ENCODE results near the gene RIC8B.

The RIC8B gene

DNA sequence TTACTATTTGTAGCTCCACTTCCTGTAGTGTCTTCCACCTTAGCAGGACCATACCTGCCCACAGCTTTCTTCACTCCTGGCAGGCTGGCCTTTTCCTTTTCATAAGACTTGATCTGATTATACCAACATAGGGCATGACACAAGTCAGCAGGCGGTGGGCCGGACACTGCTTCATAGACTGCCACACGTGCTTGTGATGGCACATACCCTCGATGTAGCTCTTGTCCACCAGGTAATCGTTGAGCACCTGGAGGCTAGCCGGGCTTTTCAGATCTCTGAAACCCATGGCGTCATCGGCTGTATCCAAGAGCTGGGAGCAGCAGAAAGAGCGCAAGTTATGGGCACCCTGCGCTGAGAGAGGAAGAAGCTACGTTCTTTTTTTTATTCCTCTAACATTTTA lies 127.6 kb downstream of the RIC8B start:
- Histone ChIP-seq H4K20me1 (ENCODE audit: insufficient read depth, low read length) (no peaks in the 10 kb centered on the region), H3K27ac (ENCODE audit: low read length) (no peak overlapping the region), H2AFZ (ENCODE audit: low read depth, low read length) (no peak overlapping the region), H3K27me3 (ENCODE audit: insufficient read depth, low read length, poor library complexity) (no peaks in the 10 kb centered on the region), H3K4me1 (ENCODE audit: insufficient read depth, low read length) (peaks cover 3% of the 10 kb centered on the region; the same call in 1 of the 2 replicates), H3K36me3 (ENCODE audit: insufficient read depth, low read length) (no peaks in the 10 kb centered on the region), H3K9ac (ENCODE audit: low read depth, low read length) (no peak overlapping the region), H3K9me3 (ENCODE audit: insufficient read depth, low read length, severe bottlenecking) (no peaks in the 10 kb centered on the region), H3K4me3 (ENCODE audit: low read depth in 1 of 2, low read length in 2 of 2) (no peak overlapping the region), H3K4me2 (ENCODE audit: insufficient read depth, low read length) (no peak overlapping the region), H3K79me2 (ENCODE audit: insufficient read depth, low read length) (no peaks in the 10 kb centered on the region)
- TF ChIP-seq, protein P1, sequence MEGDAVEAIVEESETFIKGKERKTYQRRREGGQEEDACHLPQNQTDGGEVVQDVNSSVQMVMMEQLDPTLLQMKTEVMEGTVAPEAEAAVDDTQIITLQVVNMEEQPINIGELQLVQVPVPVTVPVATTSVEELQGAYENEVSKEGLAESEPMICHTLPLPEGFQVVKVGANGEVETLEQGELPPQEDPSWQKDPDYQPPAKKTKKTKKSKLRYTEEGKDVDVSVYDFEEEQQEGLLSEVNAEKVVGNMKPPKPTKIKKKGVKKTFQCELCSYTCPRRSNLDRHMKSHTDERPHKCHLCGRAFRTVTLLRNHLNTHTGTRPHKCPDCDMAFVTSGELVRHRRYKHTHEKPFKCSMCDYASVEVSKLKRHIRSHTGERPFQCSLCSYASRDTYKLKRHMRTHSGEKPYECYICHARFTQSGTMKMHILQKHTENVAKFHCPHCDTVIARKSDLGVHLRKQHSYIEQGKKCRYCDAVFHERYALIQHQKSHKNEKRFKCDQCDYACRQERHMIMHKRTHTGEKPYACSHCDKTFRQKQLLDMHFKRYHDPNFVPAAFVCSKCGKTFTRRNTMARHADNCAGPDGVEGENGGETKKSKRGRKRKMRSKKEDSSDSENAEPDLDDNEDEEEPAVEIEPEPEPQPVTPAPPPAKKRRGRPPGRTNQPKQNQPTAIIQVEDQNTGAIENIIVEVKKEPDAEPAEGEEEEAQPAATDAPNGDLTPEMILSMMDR (IDR thresholded peaks at IDR 0.05; ENCODE audit: borderline replicate concordance, extremely low read depth, low read length, poor library complexity, severe bottlenecking) = no peak
- no peak for TF ChIP-seq EZH2 (IDR thresholded peaks at IDR 0.05; ENCODE audit: borderline replicate concordance, low read depth, low read length, severe bottlenecking)
- ATAC-seq (ENCODE audit: insufficient read depth, low read depth) (no peak), DNase-seq (no peak)

DNA sequence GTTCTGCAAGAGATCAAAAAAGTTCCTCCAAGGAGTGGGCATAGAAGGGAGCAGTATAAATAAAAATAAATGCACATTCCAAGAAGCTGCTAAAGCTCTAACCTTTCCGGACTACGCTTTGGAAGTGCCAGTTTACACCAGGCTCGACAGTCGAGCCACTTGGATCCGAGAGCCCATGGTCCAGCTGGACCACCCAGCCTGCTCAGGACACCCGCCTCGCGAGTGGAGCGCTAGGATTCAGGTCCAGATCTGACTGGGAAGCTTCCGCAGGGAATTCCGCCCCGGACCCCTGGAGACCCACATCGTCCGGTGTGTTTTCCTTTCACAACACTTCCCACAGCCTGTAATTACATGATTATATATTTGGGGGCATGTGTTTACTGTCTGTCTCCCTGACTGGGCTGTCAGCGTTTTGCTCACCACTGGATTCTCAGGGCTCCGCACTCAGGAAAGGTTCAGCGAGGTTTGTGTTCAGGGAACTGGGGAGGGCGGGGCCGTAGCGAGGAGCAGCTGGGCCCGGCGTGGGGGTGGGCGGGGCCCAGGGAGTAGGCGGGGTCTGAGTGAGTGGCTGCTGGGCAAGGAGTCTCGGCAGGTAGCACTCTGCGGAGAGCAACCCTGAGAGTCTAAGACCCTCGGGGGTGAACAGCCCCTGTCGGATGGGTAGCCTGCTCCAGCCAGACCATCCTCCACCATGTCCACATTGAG lies 128.9 kb downstream of the RIC8B start:
- Histone ChIP-seq H3K9ac (ENCODE audit: low read depth, low read length) (no peak overlapping the region), H3K4me3 (ENCODE audit: low read depth in 1 of 2, low read length in 2 of 2) (no peak overlapping the region), H2AFZ (ENCODE audit: low read depth, low read length) (no peak overlapping the region), H3K4me1 (ENCODE audit: insufficient read depth, low read length) (peaks cover 3% of the 10 kb centered on the region; the same call in 1 of the 2 replicates), H3K79me2 (ENCODE audit: insufficient read depth, low read length) (no peaks in the 10 kb centered on the region), H3K27me3 (ENCODE audit: insufficient read depth, low read length, poor library complexity) (no peaks in the 10 kb centered on the region), H3K36me3 (ENCODE audit: insufficient read depth, low read length) (no peaks in the 10 kb centered on the region), H3K27ac (ENCODE audit: low read length) (no peak overlapping the region), H3K9me3 (ENCODE audit: insufficient read depth, low read length, severe bottlenecking) (no peaks in the 10 kb centered on the region), H3K4me2 (ENCODE audit: insufficient read depth, low read length) (no peak overlapping the region), H4K20me1 (ENCODE audit: insufficient read depth, low read length) (no peaks in the 10 kb centered on the region)
- DNase-seq (peak; percentile 54), ATAC-seq (ENCODE audit: insufficient read depth, low read depth) (peak; percentile 75)
- TF ChIP-seq, protein P1 (IDR thresholded peaks at IDR 0.05; ENCODE audit: borderline replicate concordance, extremely low read depth, low read length, poor library complexity, severe bottlenecking) = no peak
- no peak for TF ChIP-seq EZH2 (IDR thresholded peaks at IDR 0.05; ENCODE audit: borderline replicate concordance, low read depth, low read length, severe bottlenecking)

DNA sequence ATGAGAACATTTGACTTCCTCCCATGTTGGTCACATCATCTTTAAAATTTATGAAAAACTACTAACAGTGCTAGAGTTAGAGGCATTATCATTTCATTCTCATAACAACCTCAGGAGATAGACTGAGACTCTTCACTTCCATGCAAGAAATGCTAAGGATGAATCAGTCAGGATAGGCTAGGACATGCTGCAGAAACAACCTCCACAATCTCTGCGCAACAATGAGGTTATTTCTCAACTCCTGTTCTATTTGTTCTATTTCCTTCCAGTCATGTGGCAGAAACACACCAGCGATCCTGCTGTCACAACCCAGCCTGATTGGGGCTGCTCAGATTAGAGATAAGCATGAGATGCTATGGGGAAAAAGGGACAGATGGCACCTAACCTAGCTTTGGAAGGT lies 132.2 kb downstream of the RIC8B start:
- H3K27me3 ChIP-seq (ENCODE audit: insufficient read depth, low read length, poor library complexity) = no peaks in the 10 kb centered on the region
- no peaks in the 10 kb centered on the region for H3K36me3 ChIP-seq (ENCODE audit: insufficient read depth, low read length)
- peaks cover 3% of the 10 kb centered on the region; the same call in 1 of the 2 replicates for H3K4me1 ChIP-seq (ENCODE audit: insufficient read depth, low read length)
- no peak overlapping the region for H3K4me3 ChIP-seq (ENCODE audit: low read depth in 1 of 2, low read length in 2 of 2)
- ATAC-seq (ENCODE audit: insufficient read depth, low read depth) (no peak), DNase-seq (no peak)
- H3K9ac ChIP-seq (ENCODE audit: low read depth, low read length) = no peak overlapping the region
- H2AFZ ChIP-seq (ENCODE audit: low read depth, low read length) = no peak overlapping the region
- no peak overlapping the region for H3K27ac ChIP-seq (ENCODE audit: low read length)
- H4K20me1 ChIP-seq (ENCODE audit: insufficient read depth, low read length) = no peaks in the 10 kb centered on the region
- H3K9me3 ChIP-seq (ENCODE audit: insufficient read depth, low read length, severe bottlenecking) = no peaks in the 10 kb centered on the region
- H3K4me2 ChIP-seq (ENCODE audit: insufficient read depth, low read length) = no peak overlapping the region
- TF ChIP-seq EZH2 (IDR thresholded peaks at IDR 0.05; ENCODE audit: borderline replicate concordance, low read depth, low read length, severe bottlenecking) = no peak
- H3K79me2 ChIP-seq (ENCODE audit: insufficient read depth, low read length) = no peaks in the 10 kb centered on the region

DNA sequence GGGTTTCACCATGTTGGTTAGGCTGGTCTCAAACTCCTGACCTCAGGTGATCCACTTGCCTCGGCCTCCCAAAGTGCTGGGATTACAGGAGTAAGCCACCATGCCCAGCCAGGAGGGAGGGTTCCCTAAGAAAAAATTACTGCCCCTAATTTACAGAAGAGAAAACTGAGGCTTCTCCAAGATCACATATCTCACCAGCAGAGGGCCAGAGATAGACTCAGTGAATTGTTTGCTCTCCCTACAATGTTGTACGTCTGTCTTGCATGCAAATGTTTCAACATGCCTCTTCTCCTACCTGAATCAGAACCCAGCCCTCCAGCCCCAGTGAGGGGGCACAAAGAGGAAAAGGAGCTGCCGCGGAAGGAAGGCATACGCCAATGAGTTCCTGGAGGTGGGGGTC lies 132.9 kb downstream of the RIC8B start:
- no peaks in the 10 kb centered on the region for H3K9me3 ChIP-seq (ENCODE audit: insufficient read depth, low read length, severe bottlenecking)
- no peak overlapping the region for H3K27ac ChIP-seq (ENCODE audit: low read length)
- no peak overlapping the region for H3K4me3 ChIP-seq (ENCODE audit: low read depth in 1 of 2, low read length in 2 of 2)
- H3K9ac ChIP-seq (ENCODE audit: low read depth, low read length) = no peak overlapping the region
- peaks cover 3% of the 10 kb centered on the region; the same call in 1 of the 2 replicates for H3K4me1 ChIP-seq (ENCODE audit: insufficient read depth, low read length)
- ATAC-seq (ENCODE audit: insufficient read depth, low read depth) (no peak), DNase-seq (no peak)
- no peak overlapping the region for H3K4me2 ChIP-seq (ENCODE audit: insufficient read depth, low read length)
- H3K79me2 ChIP-seq (ENCODE audit: insufficient read depth, low read length) = no peaks in the 10 kb centered on the region
- no peaks in the 10 kb centered on the region for H3K36me3 ChIP-seq (ENCODE audit: insufficient read depth, low read length)
- no peak overlapping the region for H2AFZ ChIP-seq (ENCODE audit: low read depth, low read length)
- no peaks in the 10 kb centered on the region for H4K20me1 ChIP-seq (ENCODE audit: insufficient read depth, low read length)
- no peaks in the 10 kb centered on the region for H3K27me3 ChIP-seq (ENCODE audit: insufficient read depth, low read length, poor library complexity)
- TF ChIP-seq, protein P1 (IDR thresholded peaks at IDR 0.05; ENCODE audit: borderline replicate concordance, extremely low read depth, low read length, poor library complexity, severe bottlenecking) = no peak
